Breast epithelium (tissue), 4 donors: ENCODE data around the gene CDC5L. TPM values are rescaled to one million over a fixed set of nuclear protein-coding genes. Genes with fewer than 3 reads are reported as not detected.
"Not testable (repeated sequence)": the region's sequence is repeated elsewhere in the genome, so short reads cannot be mapped to it uniquely, and the experiment has no call there.

Experiments
- DNase-seq, 2 donors: peaks; one replicate each; pipeline ENCODE4 v3.0.0-alpha.2; 2019; ENCODE audit warnings: low spot score in 2 of 2
- H3K27ac ChIP-seq, 2 donors: fragments of 200-600 bp; sonication (generic) in 1 of 2; one replicate each; pipeline ENCODE4 v1.5.1; 2016 to 2019; ENCODE audit warnings: mild to moderate bottlenecking in 1 of 2
- H3K27me3 ChIP-seq, 2 donors: fragments of 200-600 bp; sonication (generic) in 1 of 2; one replicate each; pipeline versions ENCODE4 v1.5.1 to v1.6.0; 2017 to 2019; ENCODE audit warnings: control low read depth in 1 of 2, mild to moderate bottlenecking in 1 of 2
- H3K36me3 ChIP-seq: fragments of 200-600 bp; one replicate; pipeline ENCODE4 v1.5.1; 2019
- H3K4me1 ChIP-seq, 2 donors: fragments of 200-600 bp; sonication (generic); one replicate each; pipeline ENCODE4 v1.5.1; 2016 to 2019; ENCODE audit warnings: control low read depth in 1 of 2
- H3K4me3 ChIP-seq, 3 donors: fragments of 200-600 bp; sonication (generic); 1 replicate in 2 of 3; 2 replicates in 1 of 3; pipeline ENCODE4 v1.5.1; 2016 to 2019; ENCODE audit warnings: mild to moderate bottlenecking in 3 of 3, moderate library complexity in 2 of 3
- H3K9me3 ChIP-seq, 2 donors: fragments of 200-600 bp; sonication (generic) in 1 of 2; one replicate each; pipeline ENCODE4 v1.5.1; 2016 to 2019; ENCODE audit warnings: control low read depth in 1 of 2
- POLR2A ChIP-seq: fragments of 450-650 bp; IDR thresholded peaks from one replicate; pipeline ENCODE4 v1.6.1; 2016; ENCODE audit warnings: antibody characterized with exemption, mild to moderate bottlenecking, moderate library complexity
- POLR2AphosphoS5 ChIP-seq, 3 donors: sonication (generic); formaldehyde crosslinking; IDR thresholded peaks; one replicate each; pipeline ENCODE4 v1.6.1; 2017; ENCODE audit warnings: antibody characterized with exemption in 3 of 3
- intact Hi-C: fragments of 100-400 bp; cut with DNase I; formaldehyde crosslinking; loops from one replicate; pipeline ENCODE4 v1.15.1; 2023; ENCODE audit warnings: low total_unique reads
- total RNA-seq, 3 donors: library from RNA; depleted of rRNA; stranded (reverse); fragments of >200 nt; gene quantifications; one replicate each; pipeline ENCODE4 v1.1.0, GENCODE V29; 2016
- TF ChIP-seq, protein P1 (sequence below), 3 donors: fragments of 450-650 bp; IDR thresholded peaks; one replicate each; pipeline ENCODE4 v1.5.1; 2016 to 2017; ENCODE audit warnings: antibody characterized with exemption in 3 of 3, mild to moderate bottlenecking in 3 of 3, moderate library complexity in 3 of 3

Gene CDC5L
- total RNA-seq, 3 donors from 2014 or later = 21.1 to 29.1 (median 22.0) TPM

DNA sequence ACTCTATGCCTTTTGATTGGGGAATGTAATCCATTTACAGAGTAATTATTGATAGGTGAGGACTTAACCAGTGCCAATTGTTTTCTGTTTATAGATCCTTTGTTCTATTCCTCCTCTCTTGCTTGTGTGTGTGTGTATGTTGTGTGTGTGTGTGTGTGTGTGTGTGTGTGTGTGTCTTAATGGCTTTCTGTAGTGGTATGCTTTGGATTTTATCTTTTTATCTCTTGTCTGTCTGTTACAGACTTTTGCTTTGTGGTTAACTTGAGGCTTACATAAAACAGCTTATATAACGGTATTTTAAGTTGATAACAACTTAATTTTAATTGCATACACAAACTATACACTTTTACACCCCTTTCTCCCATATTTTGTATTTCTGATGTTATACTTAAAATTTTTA, 54.7 kb downstream of the CDC5L start:
- intact Hi-C loops = no loop called here
- H3K9me3 ChIP-seq = peaks cover 0 to 14% of the 10 kb centered on the region in 2 donors
- H3K36me3 ChIP-seq = peaks cover 10% of the 10 kb centered on the region
- TF ChIP-seq, protein P1, sequence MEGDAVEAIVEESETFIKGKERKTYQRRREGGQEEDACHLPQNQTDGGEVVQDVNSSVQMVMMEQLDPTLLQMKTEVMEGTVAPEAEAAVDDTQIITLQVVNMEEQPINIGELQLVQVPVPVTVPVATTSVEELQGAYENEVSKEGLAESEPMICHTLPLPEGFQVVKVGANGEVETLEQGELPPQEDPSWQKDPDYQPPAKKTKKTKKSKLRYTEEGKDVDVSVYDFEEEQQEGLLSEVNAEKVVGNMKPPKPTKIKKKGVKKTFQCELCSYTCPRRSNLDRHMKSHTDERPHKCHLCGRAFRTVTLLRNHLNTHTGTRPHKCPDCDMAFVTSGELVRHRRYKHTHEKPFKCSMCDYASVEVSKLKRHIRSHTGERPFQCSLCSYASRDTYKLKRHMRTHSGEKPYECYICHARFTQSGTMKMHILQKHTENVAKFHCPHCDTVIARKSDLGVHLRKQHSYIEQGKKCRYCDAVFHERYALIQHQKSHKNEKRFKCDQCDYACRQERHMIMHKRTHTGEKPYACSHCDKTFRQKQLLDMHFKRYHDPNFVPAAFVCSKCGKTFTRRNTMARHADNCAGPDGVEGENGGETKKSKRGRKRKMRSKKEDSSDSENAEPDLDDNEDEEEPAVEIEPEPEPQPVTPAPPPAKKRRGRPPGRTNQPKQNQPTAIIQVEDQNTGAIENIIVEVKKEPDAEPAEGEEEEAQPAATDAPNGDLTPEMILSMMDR (IDR thresholded peaks at IDR 0.05) = no peak
- no peak for TF ChIP-seq POLR2A
- no peak overlapping the region for H3K27ac ChIP-seq
- DNase-seq = no peak
- H3K4me3 ChIP-seq = no peak overlapping the region
- no peaks in the 10 kb centered on the region for H3K27me3 ChIP-seq
- H3K4me1 ChIP-seq = no peaks in the 10 kb centered on the region

DNA sequence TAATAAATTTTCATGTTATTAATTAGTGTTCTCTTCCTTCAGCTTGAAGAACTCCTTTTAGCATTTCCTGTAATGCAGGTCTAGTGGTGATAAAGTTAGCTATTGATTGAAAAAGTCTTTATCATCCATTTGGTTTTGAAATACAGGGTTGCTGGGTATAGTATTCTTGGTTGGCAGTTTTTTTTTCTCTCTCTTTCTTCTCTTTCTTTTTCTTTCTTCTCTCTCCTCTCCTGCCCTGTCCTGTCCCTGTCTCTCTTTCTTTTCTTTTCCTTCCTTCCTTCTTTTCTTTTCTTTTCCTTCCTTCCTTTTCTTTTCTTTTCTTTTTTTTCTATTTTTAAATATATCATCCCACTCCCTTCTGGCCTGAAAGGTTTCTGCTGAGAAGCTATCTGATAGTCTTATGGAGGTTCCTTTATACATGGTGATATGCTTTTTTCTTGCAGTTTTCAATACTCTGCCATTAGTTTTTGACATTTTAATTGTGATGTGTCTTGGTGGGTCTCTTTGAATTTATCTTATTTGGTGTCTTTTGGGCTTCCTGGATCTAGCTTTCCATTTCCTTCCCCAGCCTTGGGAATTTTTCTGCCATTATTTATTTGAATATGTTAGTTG, 55.4 kb downstream of the CDC5L start:
- TF ChIP-seq, protein P1 (IDR thresholded peaks at IDR 0.05) = no peak
- TF ChIP-seq POLR2AphosphoS5 (IDR thresholded peaks at IDR 0.05) = no peak
- no peak for TF ChIP-seq POLR2A
- no peak overlapping the region for H3K27ac ChIP-seq
- H3K36me3 ChIP-seq = peaks cover 10% of the 10 kb centered on the region
- peaks cover 0 to 14% of the 10 kb centered on the region in 2 donors for H3K9me3 ChIP-seq
- DNase-seq = no peak
- H3K4me3 ChIP-seq = no peak overlapping the region
- no peaks in the 10 kb centered on the region for H3K27me3 ChIP-seq
- no peaks in the 10 kb centered on the region for H3K4me1 ChIP-seq
- intact Hi-C loops = no loop called here

DNA sequence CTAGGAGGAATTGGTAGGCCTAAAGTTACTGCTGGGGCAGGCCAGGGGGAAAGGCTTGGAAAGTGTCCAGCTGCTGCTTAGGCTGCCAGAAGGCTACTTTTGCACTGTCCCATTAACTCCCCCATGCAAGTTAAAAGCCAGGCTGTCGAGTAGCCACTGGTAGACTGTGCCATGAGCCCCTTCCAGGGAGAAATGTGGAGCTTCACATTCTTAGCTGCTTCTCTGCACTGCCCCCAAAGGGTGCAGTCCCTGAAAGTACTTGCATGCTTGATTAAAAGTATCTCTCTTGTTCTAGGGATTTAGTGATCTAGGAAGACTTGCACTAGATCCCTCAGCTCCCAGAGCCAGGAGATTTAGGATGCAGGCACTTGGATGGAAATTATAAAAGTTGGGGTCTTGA, 57.3 kb downstream of the CDC5L start:
- peaks cover 0 to 14% of the 10 kb centered on the region in 2 donors for H3K9me3 ChIP-seq
- no peak for DNase-seq
- intact Hi-C loops = no loop called here
- H3K4me3 ChIP-seq = no peak overlapping the region
- no peaks in the 10 kb centered on the region for H3K4me1 ChIP-seq
- TF ChIP-seq POLR2A (no peak), POLR2AphosphoS5 (IDR thresholded peaks at IDR 0.05) (no peak)
- TF ChIP-seq, protein P1 (IDR thresholded peaks at IDR 0.05) = no peak
- H3K27ac ChIP-seq = no peak overlapping the region
- H3K36me3 ChIP-seq = peaks cover 10% of the 10 kb centered on the region
- no peaks in the 10 kb centered on the region for H3K27me3 ChIP-seq

- Histone ChIP-seq H3K36me3 (peaks cover 10% of the 10 kb centered on the region), H3K4me1 (no peaks in the 10 kb centered on the region), H3K9me3 (peaks cover 0 to 14% of the 10 kb centered on the region in 2 donors), H3K27ac (no peak overlapping the region), H3K27me3 (no peaks in the 10 kb centered on the region), H3K4me3 (no peak overlapping the region)
- TF ChIP-seq, protein P1 (IDR thresholded peaks at IDR 0.05) = no peak
- TF ChIP-seq POLR2A (no peak), POLR2AphosphoS5 (IDR thresholded peaks at IDR 0.05) (no peak)
- no peak for DNase-seq
- intact Hi-C loops = no loop called here
Measured at GRCh38 chr6:44446626-44447300, 59.3 kb downstream of the CDC5L start.

GRCh38 chr6:44449181-44449580, 61.7 kb downstream of the CDC5L start:
- H3K27ac ChIP-seq, H3K27me3 ChIP-seq, H3K4me3 ChIP-seq, DNase-seq, H3K9me3 ChIP-seq, H3K36me3 ChIP-seq, intact Hi-C loops, H3K4me1 ChIP-seq: not testable (repeated sequence)
